ENCODE measurements around the gene TYW5. TPM values are rescaled to one million over a fixed set of nuclear protein-coding genes. Genes with fewer than 3 reads are reported as not detected.

Gene TYW5
- total and polyA plus RNA-seq, 9 donors: 5.9 to 8.8 (median 7.4) TPM

DNA sequence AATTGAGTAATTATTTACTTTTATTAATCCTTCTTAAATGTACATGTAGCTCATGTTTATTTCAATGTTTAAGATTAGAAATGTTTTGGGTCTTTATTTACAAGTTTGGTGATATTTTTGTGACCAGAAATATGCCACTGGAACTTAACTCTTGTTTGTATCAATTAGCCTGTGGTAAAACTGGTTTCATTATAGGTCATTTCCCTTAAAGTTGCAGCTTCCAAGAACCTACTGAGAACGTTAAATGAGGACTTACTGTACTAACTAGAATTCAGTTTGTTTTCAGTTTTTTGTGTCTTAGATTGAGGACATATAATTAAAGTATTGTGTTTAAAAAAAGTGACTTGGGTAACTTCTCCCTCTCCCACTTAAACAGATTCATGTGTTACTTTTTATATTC is 4.3 kb downstream of the TYW5 start:
- peaks cover 9% of the 10 kb centered on the region for H3K4me1 ChIP-seq (ENCODE audit: control insufficient read depth, insufficient read depth, low read length)
- H3K36me3 ChIP-seq (ENCODE audit: control insufficient read depth, insufficient read depth, low read length): peaks cover 4% of the 10 kb centered on the region
- H3K27me3 ChIP-seq (ENCODE audit: control insufficient read depth, insufficient read depth, low read length): no peaks in the 10 kb centered on the region
- no peak overlapping the region for H3K27ac ChIP-seq (ENCODE audit: low read length)
- no peak overlapping the region for H3K4me3 ChIP-seq (ENCODE audit: low read length)
- no peaks in the 10 kb centered on the region for H3K9me3 ChIP-seq (replicated peaks; ENCODE audit: control insufficient read depth, low read depth, low read length)
- DNase-seq: no peak
- no CpG with 5 or more reads among the region's 1 CpG for WGBS (ENCODE audit: insufficient coverage)

DNA sequence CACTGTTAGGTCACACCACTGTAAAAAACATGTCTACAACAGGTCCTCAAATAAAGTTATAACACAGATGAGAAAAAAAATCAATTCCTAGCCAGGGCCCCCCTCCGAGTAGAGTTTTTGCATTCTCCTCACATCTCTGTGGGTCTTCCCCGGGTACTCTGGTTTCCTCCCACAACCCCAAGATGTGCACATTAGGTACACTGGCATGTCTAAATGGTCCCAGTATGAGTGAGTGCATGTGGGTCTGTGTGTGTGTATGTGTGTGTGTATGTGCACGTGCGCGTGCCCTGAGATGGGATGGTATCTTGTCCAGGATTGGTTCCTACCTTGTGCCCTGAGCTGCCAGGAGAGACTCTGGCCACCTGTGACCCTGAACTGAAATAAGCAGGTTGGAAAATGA is 4.9 kb downstream of the TYW5 start:
- H3K27me3 ChIP-seq (ENCODE audit: control insufficient read depth, insufficient read depth, low read length): no peaks in the 10 kb centered on the region
- no peak overlapping the region for H3K27ac ChIP-seq (ENCODE audit: low read length)
- H3K36me3 ChIP-seq (ENCODE audit: control insufficient read depth, insufficient read depth, low read length): peaks cover 4% of the 10 kb centered on the region
- H3K9me3 ChIP-seq (replicated peaks; ENCODE audit: control insufficient read depth, low read depth, low read length): no peaks in the 10 kb centered on the region
- no peak for DNase-seq
- no peak overlapping the region for H3K4me3 ChIP-seq (ENCODE audit: low read length)
- no CpG with 5 or more reads among the region's 5 CpGs for WGBS (ENCODE audit: insufficient coverage)
- peaks cover 9% of the 10 kb centered on the region for H3K4me1 ChIP-seq (ENCODE audit: control insufficient read depth, insufficient read depth, low read length)

DNA sequence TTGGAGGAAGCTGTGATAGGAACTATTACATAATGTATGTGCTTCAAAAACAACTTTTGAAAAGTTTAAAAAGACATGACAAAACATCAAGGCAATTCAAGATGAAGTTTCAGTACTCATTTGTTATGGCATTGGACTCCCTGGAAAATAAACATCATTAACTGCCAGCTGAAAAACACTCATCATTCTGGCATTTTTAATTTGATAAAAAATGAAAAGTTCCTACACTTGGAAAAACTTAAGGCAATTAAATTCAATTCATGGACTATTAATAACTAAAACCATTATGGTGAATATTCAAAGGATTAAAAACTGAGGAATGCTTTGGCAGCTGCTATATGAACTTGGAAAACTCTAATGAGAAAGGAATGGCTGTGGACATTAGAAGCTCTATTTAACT is 8.5 kb downstream of the TYW5 start:
- Histone ChIP-seq H3K9me3 (replicated peaks; ENCODE audit: control insufficient read depth, low read depth, low read length) (no peaks in the 10 kb centered on the region), H3K4me1 (ENCODE audit: control insufficient read depth, insufficient read depth, low read length) (no peaks in the 10 kb centered on the region), H3K36me3 (ENCODE audit: control insufficient read depth, insufficient read depth, low read length) (peaks cover 9% of the 10 kb centered on the region), H3K4me3 (ENCODE audit: low read length) (no peak overlapping the region), H3K27ac (ENCODE audit: low read length) (no peak overlapping the region), H3K27me3 (ENCODE audit: control insufficient read depth, insufficient read depth, low read length) (no peaks in the 10 kb centered on the region)
- DNase-seq: no peak

DNA sequence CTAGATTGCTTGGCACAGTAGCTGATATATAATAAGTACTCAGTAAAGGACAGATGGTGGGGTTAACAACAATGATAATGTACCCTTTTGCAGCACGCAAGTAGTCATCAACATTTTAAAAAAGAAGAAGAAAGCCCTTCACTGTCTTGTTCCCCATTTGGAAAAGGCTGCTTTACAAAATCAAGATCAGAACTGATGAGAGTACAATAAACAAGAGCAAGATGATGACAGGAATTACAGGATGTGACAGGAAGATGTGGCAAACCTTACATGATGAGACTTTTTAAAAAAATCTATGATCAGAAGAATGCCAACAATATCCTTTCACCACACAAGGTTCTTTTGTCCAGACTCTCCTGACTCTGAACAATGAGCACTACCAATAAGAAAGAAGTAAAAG is 9.1 kb downstream of the TYW5 start:
- peaks cover 9% of the 10 kb centered on the region for H3K36me3 ChIP-seq (ENCODE audit: control insufficient read depth, insufficient read depth, low read length)
- WGBS (ENCODE audit: insufficient coverage): no CpG with 5 or more reads among the region's 1 CpG

DNA sequence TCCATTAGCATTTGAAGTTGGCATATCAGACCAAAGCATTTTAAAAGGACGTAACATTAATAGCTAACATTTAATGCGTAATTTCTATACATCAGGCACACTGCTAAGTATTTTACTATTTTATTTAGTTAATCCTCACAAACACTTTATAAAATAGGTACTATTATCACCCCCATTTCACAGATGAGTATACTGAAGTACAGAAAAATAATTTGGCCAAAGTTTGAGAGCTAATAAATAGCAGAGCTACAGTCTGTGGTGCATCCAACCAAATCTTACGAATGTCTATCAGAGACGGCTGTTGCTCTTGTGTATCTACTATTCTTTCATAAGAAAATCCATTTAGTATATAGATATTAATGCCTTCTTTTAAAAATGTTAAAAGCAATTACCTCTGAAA is 11.9 kb downstream of the TYW5 start:
- DNase-seq: no peak
- H3K36me3 ChIP-seq (ENCODE audit: control insufficient read depth, insufficient read depth, low read length): peaks cover 5% of the 10 kb centered on the region

More for the DNA sequence above, 9.1 kb downstream of the TYW5 start:
- no peak overlapping the region for H3K4me3 ChIP-seq (ENCODE audit: low read length)
- H3K27me3 ChIP-seq (ENCODE audit: control insufficient read depth, insufficient read depth, low read length): no peaks in the 10 kb centered on the region
- DNase-seq: no peak
- no peak overlapping the region for H3K27ac ChIP-seq (ENCODE audit: low read length)
- H3K4me1 ChIP-seq (ENCODE audit: control insufficient read depth, insufficient read depth, low read length): no peaks in the 10 kb centered on the region
- H3K9me3 ChIP-seq (replicated peaks; ENCODE audit: control insufficient read depth, low read depth, low read length): no peaks in the 10 kb centered on the region

DNA sequence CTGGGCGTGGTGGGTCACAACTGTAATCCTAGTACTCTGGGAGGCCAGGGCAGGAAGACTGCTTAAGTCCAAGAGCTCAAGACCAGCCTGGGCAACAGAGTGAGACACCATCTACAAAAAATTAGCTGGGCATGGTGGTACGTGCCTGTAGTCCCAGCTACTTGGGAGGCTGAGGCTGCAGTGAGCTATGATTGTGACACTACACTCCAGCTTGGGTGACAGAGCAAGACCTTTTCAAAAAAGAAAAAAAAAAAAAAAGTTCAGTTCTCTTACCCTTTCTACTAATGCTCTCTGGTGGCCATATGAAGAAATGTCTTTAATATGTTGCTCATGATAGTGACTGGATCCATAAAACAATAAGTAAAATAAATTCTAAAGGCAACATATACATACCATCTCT is 14.9 kb downstream of the TYW5 start:
- 80% methylated on average over 1 of the region's 2 CpGs for WGBS (ENCODE audit: insufficient coverage)
- H3K36me3 ChIP-seq (ENCODE audit: control insufficient read depth, insufficient read depth, low read length): peaks cover 7% of the 10 kb centered on the region
- no peak for DNase-seq
- H3K27me3 ChIP-seq (ENCODE audit: control insufficient read depth, insufficient read depth, low read length): no peaks in the 10 kb centered on the region
- no peak overlapping the region for H3K4me3 ChIP-seq (ENCODE audit: low read length)
- no peaks in the 10 kb centered on the region for H3K9me3 ChIP-seq (replicated peaks; ENCODE audit: control insufficient read depth, low read depth, low read length)
- H3K4me1 ChIP-seq (ENCODE audit: control insufficient read depth, insufficient read depth, low read length): no peaks in the 10 kb centered on the region
- no peak overlapping the region for H3K27ac ChIP-seq (ENCODE audit: low read length)

More for the DNA sequence above, 11.9 kb downstream of the TYW5 start:
- Histone ChIP-seq H3K27me3 (ENCODE audit: control insufficient read depth, insufficient read depth, low read length) (no peaks in the 10 kb centered on the region), H3K4me1 (ENCODE audit: control insufficient read depth, insufficient read depth, low read length) (no peaks in the 10 kb centered on the region), H3K27ac (ENCODE audit: low read length) (no peak overlapping the region), H3K4me3 (ENCODE audit: low read length) (no peak overlapping the region), H3K9me3 (replicated peaks; ENCODE audit: control insufficient read depth, low read depth, low read length) (no peaks in the 10 kb centered on the region)
- no CpG with 5 or more reads among the region's 4 CpGs for WGBS (ENCODE audit: insufficient coverage)

DNA sequence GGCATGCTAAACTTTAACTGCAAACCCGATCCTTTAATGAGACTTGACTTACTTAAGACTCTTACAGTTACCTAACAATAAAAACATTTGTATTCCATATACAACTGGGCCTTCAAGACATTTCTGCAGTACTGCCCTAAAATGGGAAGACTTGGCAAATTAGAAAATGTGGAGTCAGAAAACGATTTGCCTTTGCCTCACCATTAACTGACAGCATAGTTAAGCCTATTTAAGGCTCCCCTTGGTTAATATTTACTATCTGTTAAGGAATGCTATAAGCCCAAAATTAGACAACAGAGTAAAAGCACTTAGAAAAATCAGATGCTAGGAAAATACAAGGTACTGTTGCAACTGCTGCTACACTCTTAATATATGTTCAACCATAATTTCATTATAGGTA is 18.7 kb downstream of the TYW5 start:
- Histone ChIP-seq H3K27ac (ENCODE audit: low read length) (no peak overlapping the region), H3K27me3 (ENCODE audit: control insufficient read depth, insufficient read depth, low read length) (no peaks in the 10 kb centered on the region), H3K4me1 (ENCODE audit: control insufficient read depth, insufficient read depth, low read length) (no peaks in the 10 kb centered on the region), H3K36me3 (ENCODE audit: control insufficient read depth, insufficient read depth, low read length) (peaks cover 13% of the 10 kb centered on the region), H3K9me3 (replicated peaks; ENCODE audit: control insufficient read depth, low read depth, low read length) (no peaks in the 10 kb centered on the region), H3K4me3 (ENCODE audit: low read length) (no peak overlapping the region)
- WGBS (ENCODE audit: insufficient coverage): no CpG with 5 or more reads among the region's 2 CpGs
- DNase-seq: no peak

DNA sequence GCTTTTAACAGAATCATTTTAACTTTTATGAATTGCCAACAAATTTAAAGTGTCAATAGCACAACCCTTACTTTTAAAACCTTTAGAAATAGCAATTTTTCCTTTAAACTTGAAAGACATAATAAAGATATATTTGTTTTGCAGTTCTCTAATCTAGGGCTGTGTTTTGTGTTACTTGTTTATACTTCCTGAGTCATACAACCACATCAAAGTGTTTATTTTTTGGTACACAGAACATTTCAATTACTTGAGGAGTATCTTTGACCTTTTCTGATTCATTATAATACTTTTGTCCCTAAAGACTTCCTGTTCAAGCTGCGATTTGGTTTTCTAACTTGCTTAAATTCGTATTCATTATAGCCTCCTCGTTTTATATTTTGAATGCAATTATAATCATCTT is 21.8 kb downstream of the TYW5 start:
- Histone ChIP-seq H3K4me3 (ENCODE audit: low read length) (no peak overlapping the region), H3K27ac (ENCODE audit: low read length) (no peak overlapping the region), H3K4me1 (ENCODE audit: control insufficient read depth, insufficient read depth, low read length) (no peaks in the 10 kb centered on the region), H3K36me3 (ENCODE audit: control insufficient read depth, insufficient read depth, low read length) (peaks cover 21% of the 10 kb centered on the region), H3K27me3 (ENCODE audit: control insufficient read depth, insufficient read depth, low read length) (no peaks in the 10 kb centered on the region), H3K9me3 (replicated peaks; ENCODE audit: control insufficient read depth, low read depth, low read length) (no peaks in the 10 kb centered on the region)
- DNase-seq: no peak
- no CpG with 5 or more reads among the region's 3 CpGs for WGBS (ENCODE audit: insufficient coverage)

DNA sequence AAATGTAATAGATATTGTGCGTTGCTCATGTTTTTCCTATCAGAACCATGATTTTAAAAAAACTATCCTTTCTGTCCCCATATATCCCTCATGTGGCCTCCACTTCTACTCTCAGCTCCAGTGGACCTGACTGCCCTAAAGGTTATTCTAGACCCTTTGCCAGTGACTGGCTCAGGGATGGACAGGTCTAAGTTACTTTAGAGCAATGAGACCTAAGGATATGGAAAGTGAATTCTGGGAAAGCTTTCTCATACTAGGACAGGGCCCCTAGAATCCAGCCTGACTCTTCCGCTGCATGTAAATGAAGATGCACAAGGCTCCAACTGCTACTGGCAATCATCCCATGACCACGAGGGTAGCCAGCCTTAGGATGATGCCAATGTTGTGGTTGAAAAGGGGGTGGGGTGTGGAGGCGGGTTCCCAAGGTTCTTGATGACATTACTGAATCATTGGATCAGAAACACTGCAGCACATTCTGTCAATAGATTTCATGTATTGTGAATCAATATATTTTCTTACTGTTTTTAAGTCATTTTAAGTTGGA is 22.9 kb downstream of the TYW5 start:
- DNase-seq: no peak
- Histone ChIP-seq H3K36me3 (ENCODE audit: control insufficient read depth, insufficient read depth, low read length) (peaks cover 19% of the 10 kb centered on the region), H3K4me1 (ENCODE audit: control insufficient read depth, insufficient read depth, low read length) (no peaks in the 10 kb centered on the region), H3K27me3 (ENCODE audit: control insufficient read depth, insufficient read depth, low read length) (no peaks in the 10 kb centered on the region), H3K4me3 (ENCODE audit: low read length) (no peak overlapping the region), H3K27ac (ENCODE audit: low read length) (no peak overlapping the region), H3K9me3 (replicated peaks; ENCODE audit: control insufficient read depth, low read depth, low read length) (no peaks in the 10 kb centered on the region)
- WGBS (ENCODE audit: insufficient coverage): no CpG with 5 or more reads among the region's 4 CpGs

DNA sequence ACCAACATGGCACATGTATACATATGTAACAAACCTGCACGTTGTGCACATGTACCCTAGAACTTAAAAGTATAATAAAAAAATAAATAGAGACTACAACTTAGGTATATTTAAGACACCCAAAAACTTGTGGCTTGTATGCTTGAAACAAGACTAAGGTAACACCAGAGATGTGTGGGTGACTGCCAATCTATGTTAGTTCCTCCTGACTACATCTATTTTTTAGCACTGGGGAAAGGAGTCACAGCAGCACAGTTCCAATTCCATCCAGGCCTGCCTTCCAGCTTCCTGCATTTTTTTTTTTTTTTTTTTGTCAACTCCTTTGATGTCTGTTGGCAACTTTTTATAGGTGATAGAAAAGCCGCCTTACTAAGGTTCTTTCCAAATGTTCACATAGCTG is 26.0 kb downstream of the TYW5 start:
- H3K4me1 ChIP-seq (ENCODE audit: control insufficient read depth, insufficient read depth, low read length): no peaks in the 10 kb centered on the region
- no CpG with 5 or more reads among the region's 2 CpGs for WGBS (ENCODE audit: insufficient coverage)
- peaks cover 16% of the 10 kb centered on the region for H3K36me3 ChIP-seq (ENCODE audit: control insufficient read depth, insufficient read depth, low read length)
- H3K9me3 ChIP-seq (replicated peaks; ENCODE audit: control insufficient read depth, low read depth, low read length): no peaks in the 10 kb centered on the region
- H3K4me3 ChIP-seq (ENCODE audit: low read length): no peak overlapping the region
- H3K27me3 ChIP-seq (ENCODE audit: control insufficient read depth, insufficient read depth, low read length): no peaks in the 10 kb centered on the region
- DNase-seq: no peak
- H3K27ac ChIP-seq (ENCODE audit: low read length): no peak overlapping the region

DNA sequence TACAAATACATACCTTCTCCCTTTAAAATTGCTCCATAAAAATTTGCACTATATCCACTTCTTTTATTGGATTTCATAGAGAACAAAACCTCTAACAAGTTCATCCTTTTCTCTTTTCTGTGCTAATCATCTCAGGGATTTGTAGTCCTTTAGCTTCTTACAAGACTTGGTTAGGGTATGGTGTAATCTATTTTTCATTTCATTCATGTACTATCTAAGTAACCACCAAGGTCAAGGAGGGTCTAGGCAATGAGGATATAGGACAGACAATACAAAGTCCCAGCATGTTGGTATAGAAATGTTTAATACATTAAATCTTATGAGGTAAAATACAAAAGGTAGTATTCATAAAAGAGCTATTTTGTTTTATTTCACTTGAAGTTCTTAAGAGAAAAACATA is 26.7 kb downstream of the TYW5 start:
- no peaks in the 10 kb centered on the region for H3K9me3 ChIP-seq (replicated peaks; ENCODE audit: control insufficient read depth, low read depth, low read length)
- no peaks in the 10 kb centered on the region for H3K27me3 ChIP-seq (ENCODE audit: control insufficient read depth, insufficient read depth, low read length)
- DNase-seq: no peak
- peaks cover 16% of the 10 kb centered on the region for H3K36me3 ChIP-seq (ENCODE audit: control insufficient read depth, insufficient read depth, low read length)
- no peaks in the 10 kb centered on the region for H3K4me1 ChIP-seq (ENCODE audit: control insufficient read depth, insufficient read depth, low read length)
- H3K4me3 ChIP-seq (ENCODE audit: low read length): no peak overlapping the region
- no peak overlapping the region for H3K27ac ChIP-seq (ENCODE audit: low read length)

Measured in muscle of leg (tissue), 11 donors.